B cell (primary cell): ENCODE data around the gene TANK. TPM values are rescaled to one million over a fixed set of nuclear protein-coding genes. Genes with fewer than 3 reads are reported as not detected.
A peak's percentile ranks its signal among the peaks of the same experiment; 100 is the strongest.

ENCODE experiments used
- ATAC-seq: fragments of 200-7000 bp; cut with Tn5 transposase; one replicate; pipeline ENCODE4 v1.10.0; 2021; ENCODE audit warnings: low read depth, mild to moderate bottlenecking, moderate number of reproducible peaks, moderate library complexity
- CTCF ChIA-PET: fragments of 350-600 bp; sonication (Branson Sonifier 250); formaldehyde crosslinking; loops from one replicate; lab custom pipeline; 2021; ENCODE audit warnings: antibody characterized with exemption, inconsistent platforms; lab: Charles Lee
- POLR2A ChIA-PET: fragments of 350-600 bp; sonication (Branson Sonifier 250); formaldehyde crosslinking; loops from one replicate; lab custom pipeline; 2021; ENCODE audit warnings: antibody characterized with exemption; lab: Charles Lee
- DNase-seq: peaks from one replicate; pipeline ENCODE4 v3.0.0; 2013
- H2AFZ ChIP-seq: 2 replicates; pipeline ENCODE4 v1.6.1; 2012; ENCODE audit warnings: mild to moderate bottlenecking, low read depth, low read length; ENCODE audit not compliant: insufficient read depth, poor library complexity, severe bottlenecking
- H3K27ac ChIP-seq, 2 donors: 1 replicate in 1 of 2; 2 replicates in 1 of 2; pipeline ENCODE4 v1.5.1; 2012 to 2013; ENCODE audit warnings: low read length in 2 of 2, mild to moderate bottlenecking in 2 of 2, moderate library complexity in 1 of 2
- H3K27me3 ChIP-seq, 4 experiments: fragments of 200-600 bp in 1 of 4; sonication (generic) in 1 of 4; replicated peaks in 1 of 4; 1 replicate in 2 of 4; 2 replicates in 2 of 4; pipeline versions ENCODE4 v1.6.1 to v1.7.0; 2013 to 2016; ENCODE audit warnings: low read length in 3 of 4, mild to moderate bottlenecking in 2 of 4, mixed read lengths in 1 of 4, moderate library complexity in 1 of 4; ENCODE audit not compliant: insufficient read depth in 4 of 4, control insufficient read depth in 3 of 4; ENCODE audit errors: control extremely low read depth in 1 of 4
- H3K36me3 ChIP-seq, 2 experiments: replicated peaks in 1 of 2; 1 replicate in 1 of 2; 2 replicates in 1 of 2; pipeline versions ENCODE4 v1.6.1 to v1.7.1; 2013; ENCODE audit warnings: low read length in 1 of 2; ENCODE audit not compliant: insufficient read depth in 2 of 2, control insufficient read depth in 1 of 2; ENCODE audit errors: control extremely low read depth in 1 of 2, extremely low read depth in 1 of 2
- H3K4me1 ChIP-seq, 2 donors: fragments of 200-600 bp in 1 of 2; sonication (generic) in 1 of 2; 1 replicate in 1 of 2; 2 replicates in 1 of 2; pipeline versions ENCODE4 v1.5.1 to v1.6.1; 2013 to 2017; ENCODE audit warnings: low read length in 2 of 2; ENCODE audit not compliant: control insufficient read depth in 2 of 2, insufficient read depth in 2 of 2
- H3K4me2 ChIP-seq: replicated peaks from 2 replicates; pipeline ENCODE3; 2012; ENCODE audit warnings: mild to moderate bottlenecking, low read depth, low read length; ENCODE audit not compliant: poor library complexity, severe bottlenecking
- H3K4me3 ChIP-seq, 5 experiments: fragments of 200-600 bp in 1 of 5; sonication (generic) in 1 of 5; 1 replicate in 3 of 5; 2 replicates in 2 of 5; pipeline versions ENCODE4 v1.5.1 to v1.7.0; 2011 to 2016; ENCODE audit warnings: low read length in 4 of 5, mild to moderate bottlenecking in 4 of 5, low read depth in 2 of 5, control low read depth in 1 of 5, moderate library complexity in 1 of 5; ENCODE audit not compliant: insufficient read depth in 1 of 5; ENCODE audit errors: control extremely low read depth in 1 of 5, extremely low read depth in 1 of 5
- H3K79me2 ChIP-seq: fragments of 200-600 bp; sonication (generic); one replicate; pipeline ENCODE4 v1.6.0; 2016; ENCODE audit warnings: low read length; ENCODE audit not compliant: control insufficient read depth, insufficient read depth
- H3K9ac ChIP-seq: fragments of 200-600 bp; sonication (generic); 2 replicates; pipeline ENCODE4 v1.6.1; 2017; ENCODE audit warnings: mild to moderate bottlenecking, low read length, moderate library complexity
- H3K9me3 ChIP-seq, 3 donors: one replicate each; pipeline versions ENCODE4 v1.6.1 to v1.7.1; 2013; ENCODE audit warnings: low read length in 2 of 3; ENCODE audit not compliant: control insufficient read depth in 2 of 3, insufficient read depth in 1 of 3; ENCODE audit errors: control extremely low read depth in 1 of 3
- H4K20me1 ChIP-seq: 2 replicates; pipeline ENCODE4 v1.6.0; 2012; ENCODE audit warnings: mild to moderate bottlenecking, low read length; ENCODE audit not compliant: insufficient read depth, control insufficient read depth, poor library complexity, severe bottlenecking
- H3K27ac Mint-ChIP-seq: one replicate; pipeline ENCODE4 v1.8.0; 2021; ENCODE audit warnings: mixed read lengths
- H3K27me3 Mint-ChIP-seq: one replicate; pipeline ENCODE4 v1.8.0; 2021; ENCODE audit warnings: mixed read lengths
- H3K4me1 Mint-ChIP-seq: one replicate; pipeline ENCODE4 v1.8.0; 2021; ENCODE audit warnings: mixed read lengths
- H3K4me3 Mint-ChIP-seq: one replicate; pipeline ENCODE4 v1.8.0; 2021; ENCODE audit warnings: mixed read lengths
- H3K9me3 Mint-ChIP-seq: one replicate; pipeline ENCODE4 v1.8.0; 2022; ENCODE audit warnings: mixed read lengths; ENCODE audit not compliant: insufficient read depth
- CTCF ChIP-seq: fragments of 200-600 bp; IDR thresholded peaks from one replicate; pipeline ENCODE4 v1.8.0; 2022; ENCODE audit warnings: antibody characterized with exemption, mild to moderate bottlenecking
- EZH2 ChIP-seq: IDR thresholded peaks from 2 replicates; pipeline ENCODE4 v1.6.1; 2012; ENCODE audit warnings: borderline replicate concordance, low read depth, mild to moderate bottlenecking, moderate library complexity, low read length; ENCODE audit not compliant: insufficient read depth, poor library complexity, severe bottlenecking
- WGBS: methylation state at CpG from one replicate; pipeline ENCODE4 v1.1.5; 2013; ENCODE audit warnings: missing lambda C conversion rate; ENCODE audit not compliant: insufficient coverage; 5-methylcytosine and 5-hydroxymethylcytosine counted together
- intact Hi-C: fragments of 100-400 bp; cut with micrococcal nuclease; formaldehyde crosslinking; loops from one replicate; pipeline ENCODE4 v1.10.0; 2022
- polyA plus RNA-seq: library from polyadenylated mRNA; depleted of rRNA; stranded (reverse); fragments of >200 nt; gene quantifications from 2 replicates; pipeline ENCODE4 v1.2.3, GENCODE V29; 2012
- total RNA-seq, 2 donors: library from RNA; stranded (reverse); fragments of 120-200 nt in 1 of 2; gene quantifications; 1 replicate in 1 of 2; 2 replicates in 1 of 2; pipeline versions ENCODE4 v1.2.3 to v1.2.4, GENCODE V29; 2013 to 2022

TANK gene
- total and polyA plus RNA-seq, 2 donors (not counting 1 experiment from before 2014, with no cell fraction given) = 62.4 to 179 TPM

GRCh38 chr2:161217597-161218185 lies 57.5 kb downstream of the TANK start:
- ChIA-PET CTCF (interaction anchor here (1.2 kb wide), 1 partner anchor 9 kb away, joined by 3 read pairs; no protein-coding TSS in a partner anchor), POLR2A (no interaction called here)
- Histone ChIP-seq H3K9ac (no peak overlapping the region), H3K36me3 (peaks cover 9 to 47% of the 10 kb centered on the region in 2 experiments), H3K79me2 (peaks cover 6% of the 10 kb centered on the region), H2AFZ (no peak overlapping the region), H4K20me1 (peaks cover 4% of the 10 kb centered on the region), H3K4me2 (no peak overlapping the region), H3K4me1 (no peaks in the 10 kb centered on the region), H3K27ac (peak overlapping the region in 1 of 2 donors; percentile 25), H3K9me3 (no peaks in the 10 kb centered on the region), H3K4me3 (no peak overlapping the region), H3K27me3 (no peaks in the 10 kb centered on the region)
- peaks cover 17% of the 10 kb centered on the region for H3K4me1 Mint-ChIP-seq
- ATAC-seq = no peak
- no CpG with 5 or more reads among the region's 3 CpGs for WGBS
- intact Hi-C loops = no loop called here
- no peaks in the 10 kb centered on the region for H3K27me3 Mint-ChIP-seq
- no peak for TF ChIP-seq EZH2
- no peak for TF ChIP-seq CTCF
- H3K9me3 Mint-ChIP-seq = no peaks in the 10 kb centered on the region
- peak overlapping the region; percentile 8 for H3K27ac Mint-ChIP-seq
- H3K4me3 Mint-ChIP-seq = no peak overlapping the region
- no peak for DNase-seq

GRCh38 chr2:161219211-161219610 lies 59.0 kb downstream of the TANK start:
- Histone ChIP-seq H3K27ac (peak overlapping the region in 1 of 2 donors; percentile 29), H3K36me3 (peaks cover 9 to 48% of the 10 kb centered on the region in 2 experiments), H2AFZ (no peak overlapping the region), H3K9ac (no peak overlapping the region), H3K4me3 (no peak overlapping the region), H3K79me2 (no peaks in the 10 kb centered on the region), H3K4me1 (no peaks in the 10 kb centered on the region), H3K4me2 (no peak overlapping the region), H4K20me1 (peaks cover 9% of the 10 kb centered on the region), H3K27me3 (no peaks in the 10 kb centered on the region), H3K9me3 (no peaks in the 10 kb centered on the region)
- CTCF ChIA-PET = interaction anchor here (6.8 kb wide), 1 partner anchor 56 kb away, joined by 74 read pairs; no protein-coding TSS in a partner anchor
- TF ChIP-seq EZH2 (no peak), CTCF (no peak)
- POLR2A ChIA-PET = no interaction called here
- peaks cover 17% of the 10 kb centered on the region for H3K4me1 Mint-ChIP-seq
- no CpG with 5 or more reads among the region's 1 CpG for WGBS
- no peaks in the 10 kb centered on the region for H3K9me3 Mint-ChIP-seq
- H3K27me3 Mint-ChIP-seq = no peaks in the 10 kb centered on the region
- intact Hi-C loops = no loop called here
- DNase-seq (no peak), ATAC-seq (no peak)
- H3K4me3 Mint-ChIP-seq = no peak overlapping the region
- no peak overlapping the region for H3K27ac Mint-ChIP-seq
